Neural cell (in vitro differentiated cells): ENCODE data around the gene METTL6.

ENCODE experiments used
- EP300 ChIP-seq: fragments of 450-650 bp; conservative IDR thresholded peaks from 2 replicates; pipeline ENCODE4 v1.6.1; 2014; ENCODE audit warnings: antibody characterized with exemption, mild to moderate bottlenecking, moderate library complexity; ENCODE audit not compliant: poor library complexity, severe bottlenecking
- EZH2 ChIP-seq: fragments of 200-600, 300-800 bp; shearing (Covaris generic), sonication (generic); IDR thresholded peaks from 2 replicates; pipeline ENCODE4 v1.6.1; 2014; ENCODE audit warnings: antibody characterized with exemption, low read length, borderline replicate concordance, mild to moderate bottlenecking; ENCODE audit not compliant: insufficient read depth, poor library complexity, severe bottlenecking
- MXI1 ChIP-seq: fragments of 450-650 bp; conservative IDR thresholded peaks from 2 replicates; pipeline ENCODE4 v1.6.1; 2014; ENCODE audit warnings: antibody characterized with exemption, mild to moderate bottlenecking; ENCODE audit not compliant: poor library complexity, severe bottlenecking
- POLR2AphosphoS5 ChIP-seq: IDR thresholded peaks from 2 replicates; pipeline ENCODE4 v1.6.1; 2012
- RAD21 ChIP-seq: fragments of 450-650 bp; conservative IDR thresholded peaks from 2 replicates; pipeline ENCODE4 v1.6.1; 2014; ENCODE audit warnings: antibody characterized with exemption, mild to moderate bottlenecking, moderate library complexity
- SMC3 ChIP-seq: fragments of 450-650 bp; conservative IDR thresholded peaks from 2 replicates; pipeline ENCODE4 v1.6.1; 2014; ENCODE audit warnings: antibody characterized with exemption, mild to moderate bottlenecking, moderate library complexity; ENCODE audit not compliant: poor library complexity
- TAF1 ChIP-seq: IDR thresholded peaks from 2 replicates; pipeline ENCODE4 v1.6.1; 2012; ENCODE audit warnings: low read depth
- TF ChIP-seq, protein P1 (sequence below): fragments of 450-650 bp; IDR thresholded peaks from 2 replicates; pipeline ENCODE4 v1.5.1; 2014; ENCODE audit warnings: antibody characterized with exemption, mild to moderate bottlenecking, moderate library complexity; ENCODE audit not compliant: poor library complexity, severe bottlenecking
- TF ChIP-seq, protein P2 (sequence below): IDR thresholded peaks from 2 replicates; pipeline ENCODE4 v1.6.1; 2012; ENCODE audit warnings: borderline replicate concordance

DNA sequence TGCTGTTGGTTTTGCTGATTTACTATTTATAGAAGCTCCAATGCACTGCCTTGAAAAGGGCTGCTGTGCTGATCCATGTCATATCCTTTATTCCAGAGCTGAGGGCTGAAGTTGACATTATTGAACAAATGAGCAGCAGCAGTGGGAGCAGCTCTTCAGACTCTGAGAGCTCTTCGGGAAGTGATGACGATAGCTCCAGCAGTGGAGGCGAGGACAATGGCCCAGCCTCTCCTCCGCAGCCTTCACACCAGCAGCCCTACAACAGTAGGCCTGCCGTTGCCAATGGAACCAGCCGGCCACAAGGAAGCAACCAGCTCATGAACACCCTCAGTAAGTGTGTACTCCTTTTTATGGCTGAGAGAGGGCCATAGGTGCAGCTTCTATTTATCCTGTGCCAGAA lies 8.9 kb upstream of the METTL6 start:
- TF ChIP-seq, protein P1, sequence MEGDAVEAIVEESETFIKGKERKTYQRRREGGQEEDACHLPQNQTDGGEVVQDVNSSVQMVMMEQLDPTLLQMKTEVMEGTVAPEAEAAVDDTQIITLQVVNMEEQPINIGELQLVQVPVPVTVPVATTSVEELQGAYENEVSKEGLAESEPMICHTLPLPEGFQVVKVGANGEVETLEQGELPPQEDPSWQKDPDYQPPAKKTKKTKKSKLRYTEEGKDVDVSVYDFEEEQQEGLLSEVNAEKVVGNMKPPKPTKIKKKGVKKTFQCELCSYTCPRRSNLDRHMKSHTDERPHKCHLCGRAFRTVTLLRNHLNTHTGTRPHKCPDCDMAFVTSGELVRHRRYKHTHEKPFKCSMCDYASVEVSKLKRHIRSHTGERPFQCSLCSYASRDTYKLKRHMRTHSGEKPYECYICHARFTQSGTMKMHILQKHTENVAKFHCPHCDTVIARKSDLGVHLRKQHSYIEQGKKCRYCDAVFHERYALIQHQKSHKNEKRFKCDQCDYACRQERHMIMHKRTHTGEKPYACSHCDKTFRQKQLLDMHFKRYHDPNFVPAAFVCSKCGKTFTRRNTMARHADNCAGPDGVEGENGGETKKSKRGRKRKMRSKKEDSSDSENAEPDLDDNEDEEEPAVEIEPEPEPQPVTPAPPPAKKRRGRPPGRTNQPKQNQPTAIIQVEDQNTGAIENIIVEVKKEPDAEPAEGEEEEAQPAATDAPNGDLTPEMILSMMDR: no peak
- TF ChIP-seq POLR2AphosphoS5: no peak
- TF ChIP-seq, protein P2, sequence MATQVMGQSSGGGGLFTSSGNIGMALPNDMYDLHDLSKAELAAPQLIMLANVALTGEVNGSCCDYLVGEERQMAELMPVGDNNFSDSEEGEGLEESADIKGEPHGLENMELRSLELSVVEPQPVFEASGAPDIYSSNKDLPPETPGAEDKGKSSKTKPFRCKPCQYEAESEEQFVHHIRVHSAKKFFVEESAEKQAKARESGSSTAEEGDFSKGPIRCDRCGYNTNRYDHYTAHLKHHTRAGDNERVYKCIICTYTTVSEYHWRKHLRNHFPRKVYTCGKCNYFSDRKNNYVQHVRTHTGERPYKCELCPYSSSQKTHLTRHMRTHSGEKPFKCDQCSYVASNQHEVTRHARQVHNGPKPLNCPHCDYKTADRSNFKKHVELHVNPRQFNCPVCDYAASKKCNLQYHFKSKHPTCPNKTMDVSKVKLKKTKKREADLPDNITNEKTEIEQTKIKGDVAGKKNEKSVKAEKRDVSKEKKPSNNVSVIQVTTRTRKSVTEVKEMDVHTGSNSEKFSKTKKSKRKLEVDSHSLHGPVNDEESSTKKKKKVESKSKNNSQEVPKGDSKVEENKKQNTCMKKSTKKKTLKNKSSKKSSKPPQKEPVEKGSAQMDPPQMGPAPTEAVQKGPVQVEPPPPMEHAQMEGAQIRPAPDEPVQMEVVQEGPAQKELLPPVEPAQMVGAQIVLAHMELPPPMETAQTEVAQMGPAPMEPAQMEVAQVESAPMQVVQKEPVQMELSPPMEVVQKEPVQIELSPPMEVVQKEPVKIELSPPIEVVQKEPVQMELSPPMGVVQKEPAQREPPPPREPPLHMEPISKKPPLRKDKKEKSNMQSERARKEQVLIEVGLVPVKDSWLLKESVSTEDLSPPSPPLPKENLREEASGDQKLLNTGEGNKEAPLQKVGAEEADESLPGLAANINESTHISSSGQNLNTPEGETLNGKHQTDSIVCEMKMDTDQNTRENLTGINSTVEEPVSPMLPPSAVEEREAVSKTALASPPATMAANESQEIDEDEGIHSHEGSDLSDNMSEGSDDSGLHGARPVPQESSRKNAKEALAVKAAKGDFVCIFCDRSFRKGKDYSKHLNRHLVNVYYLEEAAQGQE: no peak
- TF ChIP-seq RAD21: no peak
- no peak for TF ChIP-seq TAF1
- no peak for TF ChIP-seq EZH2
- TF ChIP-seq EP300: no peak
- TF ChIP-seq MXI1: no peak
- TF ChIP-seq SMC3: no peak
